ENCODE measurements around the gene RABEP1.

GRCh38 chr17:5354886-5355415 lies 72.9 kb downstream of the RABEP1 start:
- no peak for TF ChIP-seq POLR2AphosphoS5 (IDR thresholded peaks at IDR 0.05; ENCODE audit: low read depth, low read length)
- TF ChIP-seq REST (IDR thresholded peaks at IDR 0.05; ENCODE audit: insufficient read depth in 1 of 2, low read depth in 2 of 2, low read length in 2 of 2) = no peak
- TF ChIP-seq TAF1 (IDR thresholded peaks at IDR 0.05; ENCODE audit: borderline replicate concordance, insufficient read depth, low read length) = no peak
- TF ChIP-seq SIN3A (IDR thresholded peaks at IDR 0.05; ENCODE audit: borderline replicate concordance, insufficient read depth, low read length) = no peak
- TF ChIP-seq FOXP2 (optimal IDR thresholded peaks at IDR 0.05; ENCODE audit: borderline replicate concordance, extremely low read depth, extremely low read length, insufficient read depth) = no peak
